ENCODE measurements around the gene COL9A3.

Gene COL9A3

GRCh38 chr20:62824476-62825332, 7.9 kb downstream of the COL9A3 start:
- peak; percentile 31 for DNase-seq

DNA sequence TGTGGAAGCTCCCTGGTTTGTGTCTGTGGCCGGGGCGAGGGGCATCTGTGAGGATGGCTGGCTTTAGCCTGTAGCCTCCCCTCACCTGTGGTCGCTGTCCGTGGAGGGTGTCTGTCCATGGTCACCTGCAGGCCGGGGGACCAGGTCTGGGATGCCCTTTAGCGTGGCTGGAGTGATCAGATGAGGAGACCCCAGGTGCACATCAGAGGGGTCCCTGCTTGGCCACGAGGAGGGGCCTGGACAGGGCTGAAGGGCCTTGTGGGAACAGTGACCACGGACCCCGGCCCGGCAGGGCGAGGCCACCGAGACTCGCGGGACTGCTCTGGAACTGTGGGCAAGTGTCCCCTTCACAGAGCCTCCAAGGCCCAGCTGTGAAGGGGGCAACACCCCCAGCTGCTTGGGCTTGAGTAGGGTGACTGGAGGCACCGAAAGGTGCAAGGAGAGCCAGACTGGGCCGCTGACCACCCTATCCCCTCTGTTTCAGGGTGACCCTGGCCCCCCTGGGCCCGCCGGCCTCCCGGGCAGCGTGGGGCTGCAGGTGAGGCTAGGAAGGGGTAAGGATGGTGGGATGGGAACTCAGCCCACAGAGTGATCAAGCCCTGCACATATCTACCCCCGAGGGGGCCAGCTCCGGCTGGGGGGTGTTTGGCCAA, 8.6 kb downstream of the COL9A3 start:
- DNase-seq = no peak

- no peak for DNase-seq
Measured at GRCh38 chr20:62825986-62826645, 9.3 kb downstream of the COL9A3 start.

GRCh38 chr20:62826646-62827310, 9.9 kb downstream of the COL9A3 start:
- DNase-seq = no peak

DNA sequence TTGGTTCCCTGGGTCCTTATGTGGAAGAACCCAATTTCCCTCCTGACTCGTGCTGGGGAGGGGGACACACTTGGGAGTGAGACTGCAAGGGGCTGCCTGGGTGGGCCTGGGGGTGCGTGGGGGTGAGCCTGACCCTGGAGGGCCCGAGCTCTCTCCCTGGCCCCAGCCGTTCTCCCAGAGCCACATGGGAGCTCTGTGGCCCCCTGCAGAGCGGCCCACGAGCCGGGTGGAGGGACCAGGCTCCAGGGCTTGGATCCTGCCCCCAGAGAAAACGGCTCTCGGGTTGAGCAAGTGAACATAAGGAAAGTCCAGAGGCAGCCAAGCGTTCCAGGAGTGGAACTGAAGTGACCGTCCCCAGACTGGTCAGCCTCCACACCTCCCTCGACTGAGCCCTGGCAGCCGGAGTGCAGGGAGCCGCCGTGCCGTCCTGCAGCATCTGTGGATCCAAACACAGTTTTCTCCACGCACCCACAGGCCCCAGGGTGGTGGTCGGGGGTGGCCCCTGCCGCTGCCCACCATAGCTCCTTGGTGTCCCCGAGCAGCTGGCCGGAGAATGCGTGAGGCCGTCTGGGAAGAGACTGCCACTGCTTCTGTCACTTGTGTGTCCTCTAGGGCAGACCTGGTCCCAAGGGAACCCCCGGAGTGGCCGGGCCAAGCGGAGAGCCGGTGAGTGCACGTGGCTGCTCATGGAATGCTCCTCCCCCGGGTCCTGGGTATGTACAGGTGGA, 10.6 kb downstream of the COL9A3 start:
- DNase-seq = no peak

- no peak for DNase-seq
Measured at GRCh38 chr20:62828051-62828450, 11.2 kb downstream of the COL9A3 start.

DNA sequence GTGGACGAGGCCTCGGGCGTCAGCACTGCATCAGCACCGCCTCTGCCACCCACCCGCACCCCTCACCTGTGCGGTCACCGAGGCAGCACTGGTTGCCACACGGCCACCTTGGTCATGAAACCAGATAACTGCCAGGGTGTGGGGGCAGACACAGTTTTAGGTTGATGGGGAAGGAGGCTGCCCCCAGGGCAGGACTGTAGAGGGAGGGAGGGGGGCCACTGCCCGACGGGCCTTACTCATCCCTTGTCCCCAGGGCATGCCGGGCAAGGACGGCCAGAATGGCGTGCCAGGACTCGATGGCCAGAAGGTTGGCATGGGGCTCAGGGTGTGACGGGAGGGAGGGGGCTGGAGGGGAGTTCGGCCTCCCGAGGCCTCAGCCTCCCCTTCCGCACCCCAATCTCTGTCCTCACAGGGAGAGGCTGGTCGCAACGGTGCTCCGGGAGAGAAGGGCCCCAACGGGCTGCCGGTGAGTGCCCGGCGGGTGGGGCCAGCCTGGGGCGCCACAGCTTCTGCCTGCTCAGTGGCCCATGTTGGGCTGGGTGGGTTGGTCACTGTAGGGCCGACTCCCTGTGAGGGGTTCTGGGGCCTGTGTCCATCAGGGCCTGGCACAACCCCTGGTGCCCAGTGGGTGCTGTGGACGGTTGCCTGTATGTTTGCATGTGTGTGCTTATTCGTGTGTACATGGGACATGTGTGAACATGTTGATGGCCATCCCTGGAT, 11.8 kb downstream of the COL9A3 start:
- DNase-seq = no peak

DNA sequence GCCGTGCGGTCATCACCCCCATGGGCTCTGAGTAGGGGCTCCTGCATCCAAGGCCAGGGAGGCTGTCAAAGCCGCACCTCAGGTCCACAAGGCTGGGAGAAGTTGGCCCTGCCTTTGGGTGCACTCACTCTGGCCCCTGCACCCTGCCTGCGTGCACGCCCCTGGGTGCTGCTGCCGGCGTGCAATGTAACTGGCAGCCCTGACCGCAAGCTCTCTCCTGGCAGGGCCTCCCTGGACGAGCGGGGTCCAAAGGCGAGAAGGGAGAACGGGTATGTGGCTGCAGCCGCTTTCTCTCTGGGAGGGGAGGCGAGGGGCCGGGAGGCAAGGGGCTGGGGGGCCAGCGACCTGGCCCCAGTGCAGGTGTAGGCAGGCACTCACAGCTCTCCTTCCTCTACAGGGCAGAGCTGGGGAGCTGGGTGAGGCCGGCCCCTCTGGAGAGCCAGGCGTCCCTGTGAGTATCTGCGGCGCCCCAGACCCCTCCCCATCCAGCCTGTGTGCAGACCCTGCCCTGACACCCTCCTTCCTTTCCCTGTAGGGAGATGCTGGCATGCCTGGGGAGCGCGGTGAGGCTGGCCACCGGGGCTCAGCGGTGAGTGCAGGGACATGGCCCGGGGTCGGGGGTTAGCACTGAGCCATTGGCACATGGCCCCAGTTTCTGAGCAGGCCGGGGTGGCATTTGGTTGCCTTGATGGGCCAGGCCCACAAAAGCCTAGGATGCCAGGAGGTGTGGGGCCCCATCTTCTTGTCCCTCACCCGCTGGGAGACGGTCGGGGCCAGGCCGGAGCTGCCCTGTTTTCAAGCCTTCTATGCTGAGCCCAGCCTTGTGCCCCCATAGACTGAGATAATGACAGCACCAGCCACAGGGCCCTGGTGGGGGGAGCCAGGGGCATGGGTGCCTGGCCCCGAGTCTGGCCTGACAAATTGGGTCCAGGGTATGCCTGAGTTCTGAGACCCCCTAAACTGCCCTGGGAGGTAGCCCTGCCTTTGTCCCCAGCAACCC, 12.7 kb downstream of the COL9A3 start:
- DNase-seq = no peak

- no peak for DNase-seq
Measured at GRCh38 chr20:62830251-62830650, 13.4 kb downstream of the COL9A3 start.

- DNase-seq = no peak
Measured at GRCh38 chr20:62830821-62831220, 14.0 kb downstream of the COL9A3 start.

GRCh38 chr20:62831361-62831788, 14.5 kb downstream of the COL9A3 start:
- no peak for DNase-seq

DNA sequence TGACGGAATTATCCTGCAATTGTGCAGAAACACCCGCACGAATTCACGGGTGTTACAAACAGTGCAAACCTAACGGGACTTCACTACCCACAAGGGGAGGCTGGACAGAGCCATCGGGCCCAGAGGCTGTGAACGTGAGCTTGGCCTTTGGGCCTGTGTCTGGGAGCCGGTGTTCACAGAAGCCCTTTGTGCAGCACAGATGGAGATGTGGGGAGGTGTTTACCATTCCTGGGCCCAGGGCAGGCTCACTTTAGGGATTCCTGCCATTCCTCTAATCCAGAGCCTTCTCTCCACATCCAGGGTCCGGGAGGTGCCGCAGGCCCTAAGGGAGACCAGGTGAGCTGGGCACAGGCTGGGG, 15.0 kb downstream of the COL9A3 start:
- no peak for DNase-seq

DNA sequence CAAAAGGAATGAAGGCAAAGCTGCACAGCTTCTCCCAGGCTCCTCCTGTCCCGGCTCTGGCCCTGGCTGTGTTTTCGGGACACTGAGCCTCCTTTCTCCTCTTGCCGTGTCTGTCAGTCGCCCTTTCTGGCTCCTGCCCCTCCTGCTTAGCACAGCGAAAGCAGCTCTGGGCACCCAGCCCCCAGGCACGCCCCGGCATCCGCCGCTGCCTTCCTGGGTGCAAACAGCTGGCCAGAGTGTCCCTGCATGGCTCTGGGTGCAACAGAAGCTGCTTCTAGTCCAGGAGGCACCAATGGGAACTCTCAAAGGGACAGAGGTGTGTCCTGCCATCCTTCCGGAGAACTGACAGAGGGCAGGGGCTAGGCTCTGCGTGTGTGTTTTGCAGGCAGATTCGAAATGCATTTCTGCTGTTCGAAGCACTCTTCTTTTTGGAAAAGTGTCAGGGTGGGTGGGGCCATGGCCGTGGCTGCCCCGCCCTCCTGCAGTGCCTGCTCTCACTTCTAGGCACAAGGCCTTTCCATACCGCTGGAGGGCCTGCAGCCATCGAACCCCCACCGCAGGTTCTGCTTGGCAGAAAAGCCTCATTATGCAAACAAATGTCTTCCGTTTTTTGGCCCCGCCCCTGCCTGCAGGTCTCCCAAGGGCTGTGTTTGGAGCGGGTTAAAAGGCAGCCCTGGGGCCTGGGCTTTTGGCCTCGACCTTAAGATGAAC, 15.5 kb downstream of the COL9A3 start:
- DNase-seq = peak; percentile 41

DNA sequence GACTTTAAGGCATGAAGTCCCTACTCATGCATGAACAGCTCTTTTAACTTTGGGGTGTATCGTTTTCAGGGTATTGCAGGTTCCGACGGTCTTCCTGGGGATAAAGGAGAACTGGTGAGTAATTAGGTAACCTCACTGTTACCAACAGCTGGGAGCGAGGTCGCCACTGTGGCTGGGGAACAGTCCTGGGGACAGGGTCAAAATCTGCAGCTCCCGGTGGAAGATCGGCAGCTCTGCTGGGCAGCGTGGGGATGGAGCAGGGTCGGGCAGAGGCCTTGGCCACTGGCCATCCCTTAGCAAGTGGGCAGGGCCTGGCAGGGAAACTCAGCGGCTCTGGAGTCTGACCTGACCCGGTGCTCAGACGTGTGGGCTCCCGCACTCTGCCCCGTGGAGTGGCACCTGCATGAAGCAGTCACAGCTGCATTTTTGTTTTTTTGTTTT, 16.1 kb downstream of the COL9A3 start:
- DNase-seq = no peak

- no peak for DNase-seq
Measured at GRCh38 chr20:62834967-62835730, 18.3 kb downstream of the COL9A3 start.

DNA sequence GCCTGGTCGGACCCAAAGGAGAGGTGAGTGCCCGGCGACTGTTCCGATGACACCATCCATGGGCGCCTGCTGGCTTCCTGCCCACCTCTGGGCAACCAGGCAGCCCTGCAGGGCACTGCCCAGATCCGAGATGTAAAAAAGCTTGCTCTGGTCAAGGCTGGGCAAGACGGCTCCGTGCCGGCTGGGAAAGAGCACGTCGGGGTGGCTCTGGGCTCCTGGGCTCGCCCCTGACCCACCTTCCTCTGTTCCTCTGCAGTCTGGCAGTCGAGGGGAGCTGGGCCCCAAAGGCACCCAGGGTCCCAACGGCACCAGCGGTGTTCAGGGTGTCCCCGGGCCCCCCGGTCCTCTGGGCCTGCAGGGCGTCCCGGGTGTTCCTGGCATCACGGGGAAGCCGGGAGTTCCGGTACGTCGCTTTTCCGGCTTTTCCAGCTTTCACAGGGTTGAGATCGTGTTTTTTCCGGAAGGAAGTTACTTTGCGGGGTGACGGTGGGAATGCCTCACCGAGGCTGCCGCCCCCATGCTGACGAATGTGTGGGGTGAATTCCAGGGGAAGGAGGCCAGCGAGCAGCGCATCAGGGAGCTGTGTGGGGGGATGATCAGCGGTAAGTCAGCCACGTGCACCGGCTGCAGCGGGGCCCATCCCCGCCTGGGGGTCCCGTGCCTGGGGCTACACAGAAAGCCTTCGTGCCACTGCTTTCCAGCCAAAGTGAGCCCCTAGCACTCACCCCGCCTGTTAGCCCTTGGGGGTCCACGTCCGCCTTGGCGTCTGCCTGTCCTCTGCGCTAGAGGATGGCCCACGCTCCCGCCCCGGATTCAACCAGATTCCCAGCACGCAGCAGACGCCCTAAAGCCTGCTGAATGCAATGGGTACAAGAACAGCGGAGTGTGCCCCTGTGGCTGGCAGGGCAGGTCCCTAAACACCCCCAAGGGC, 19.3 kb downstream of the COL9A3 start:
- no peak for DNase-seq

DNA sequence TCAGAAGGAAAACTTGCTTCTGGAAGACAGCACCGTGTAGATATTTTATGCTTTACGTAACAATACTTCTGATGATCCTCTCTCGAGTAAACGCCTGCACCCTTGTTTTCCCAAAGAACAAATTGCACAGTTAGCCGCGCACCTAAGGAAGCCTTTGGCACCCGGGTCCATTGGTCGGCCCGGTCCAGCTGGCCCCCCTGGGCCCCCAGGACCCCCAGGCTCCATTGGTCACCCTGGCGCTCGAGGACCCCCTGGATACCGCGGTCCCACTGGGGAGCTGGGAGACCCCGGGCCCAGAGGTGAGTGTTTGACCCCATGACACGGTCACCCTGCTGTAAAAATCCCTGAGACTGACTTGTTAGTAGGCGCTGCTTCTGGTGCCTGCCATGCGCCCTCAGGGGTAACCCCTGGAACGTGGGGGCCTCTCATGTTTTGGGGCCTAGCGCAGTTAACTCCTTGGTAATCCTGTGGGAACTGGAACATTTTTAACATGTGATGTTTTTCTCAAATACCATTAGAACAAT, 20.2 kb downstream of the COL9A3 start:
- no peak for DNase-seq

DNA sequence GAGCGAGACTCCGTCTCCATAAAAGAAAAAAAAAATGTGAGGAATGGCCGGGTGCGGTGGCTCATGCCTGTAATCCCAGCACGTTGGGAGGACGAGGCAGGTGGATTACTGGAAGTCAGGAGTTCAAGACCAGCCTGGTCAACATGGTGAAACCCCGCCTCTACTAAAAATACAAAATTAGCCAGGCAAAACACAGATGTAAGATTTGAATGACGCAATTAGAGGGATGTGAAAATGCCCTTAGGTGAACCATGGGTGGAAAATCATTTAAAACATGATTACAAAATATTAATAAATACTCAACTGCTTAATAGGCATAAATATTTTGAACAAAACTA, 20.9 kb downstream of the COL9A3 start:
- no peak for DNase-seq

All from NCI-H1092 treated with DMSO at 0.1 percent for 48 hours (cell line).